Progenitor cell of endocrine pancreas (in vitro differentiated cells): ENCODE results near the gene LCE3B. TPM values are rescaled to one million over a fixed set of nuclear protein-coding genes. Genes with fewer than 3 reads are reported as not detected.

Source experiments
- DNase-seq: peaks from one replicate; pipeline ENCODE4 v3.0.0; 2021; ENCODE audit warnings: low spot score; ENCODE audit not compliant: unreplicated experiment
- H3K27ac Mint-ChIP-seq: 2 replicates; pipeline ENCODE4 v1.8.0; 2021; ENCODE audit warnings: mild to moderate bottlenecking, moderate library complexity, mixed read lengths
- H3K27me3 Mint-ChIP-seq: 2 replicates; pipeline ENCODE4 v1.8.0; 2021; ENCODE audit warnings: mixed read lengths
- H3K36me3 Mint-ChIP-seq: 2 replicates; pipeline ENCODE4 v1.8.0; 2022; ENCODE audit warnings: mixed read lengths; ENCODE audit not compliant: insufficient read depth
- H3K4me1 Mint-ChIP-seq: 2 replicates; pipeline ENCODE4 v1.8.0; 2021; ENCODE audit warnings: low read depth, mixed read lengths
- H3K4me3 Mint-ChIP-seq: 2 replicates; pipeline ENCODE4 v1.8.0; 2021; ENCODE audit warnings: low read depth, mild to moderate bottlenecking, moderate library complexity, mixed read lengths
- H3K9me3 Mint-ChIP-seq: 2 replicates; pipeline ENCODE4 v1.8.0; 2021; ENCODE audit warnings: low read depth, mixed read lengths
- total RNA-seq: library from RNA; stranded (reverse); gene quantifications from 2 replicates; pipeline ENCODE4 v1.2.1, GENCODE V29; 2021
- TF ChIP-seq, protein P1 (sequence below): fragments of 200-600 bp; sonication (generic); IDR thresholded peaks from one replicate; pipeline ENCODE4 v1.5.0; 2021; ENCODE audit warnings: antibody characterized with exemption, mild to moderate bottlenecking; ENCODE audit not compliant: unreplicated experiment

Gene LCE3B
- total RNA-seq, 1 donor from 2014 or later, result not detected

DNA sequence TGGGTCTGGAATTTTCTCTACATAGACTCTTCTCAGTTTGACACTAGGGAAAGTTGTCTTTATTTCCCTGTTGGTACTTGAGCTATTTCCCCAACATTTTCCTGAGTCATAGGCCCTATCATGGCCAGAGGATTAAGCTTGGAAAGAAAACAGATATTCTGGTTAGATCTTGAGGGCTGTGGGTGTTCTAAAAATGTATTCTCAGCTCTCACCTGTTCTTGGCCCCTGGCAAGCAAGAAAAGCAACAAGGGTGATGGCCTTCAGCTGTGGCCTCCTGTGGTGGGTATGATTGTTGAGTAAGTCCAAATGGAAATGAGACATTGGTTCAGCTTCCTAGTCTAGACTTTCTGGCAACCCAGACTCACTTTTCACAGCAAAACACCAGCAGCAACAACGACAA lies 26.7 kb downstream of the LCE3B start:
- no peaks in the 10 kb centered on the region for H3K4me1 Mint-ChIP-seq
- TF ChIP-seq, protein P1, sequence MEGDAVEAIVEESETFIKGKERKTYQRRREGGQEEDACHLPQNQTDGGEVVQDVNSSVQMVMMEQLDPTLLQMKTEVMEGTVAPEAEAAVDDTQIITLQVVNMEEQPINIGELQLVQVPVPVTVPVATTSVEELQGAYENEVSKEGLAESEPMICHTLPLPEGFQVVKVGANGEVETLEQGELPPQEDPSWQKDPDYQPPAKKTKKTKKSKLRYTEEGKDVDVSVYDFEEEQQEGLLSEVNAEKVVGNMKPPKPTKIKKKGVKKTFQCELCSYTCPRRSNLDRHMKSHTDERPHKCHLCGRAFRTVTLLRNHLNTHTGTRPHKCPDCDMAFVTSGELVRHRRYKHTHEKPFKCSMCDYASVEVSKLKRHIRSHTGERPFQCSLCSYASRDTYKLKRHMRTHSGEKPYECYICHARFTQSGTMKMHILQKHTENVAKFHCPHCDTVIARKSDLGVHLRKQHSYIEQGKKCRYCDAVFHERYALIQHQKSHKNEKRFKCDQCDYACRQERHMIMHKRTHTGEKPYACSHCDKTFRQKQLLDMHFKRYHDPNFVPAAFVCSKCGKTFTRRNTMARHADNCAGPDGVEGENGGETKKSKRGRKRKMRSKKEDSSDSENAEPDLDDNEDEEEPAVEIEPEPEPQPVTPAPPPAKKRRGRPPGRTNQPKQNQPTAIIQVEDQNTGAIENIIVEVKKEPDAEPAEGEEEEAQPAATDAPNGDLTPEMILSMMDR, result no peak
- no peak overlapping the region for H3K27ac Mint-ChIP-seq
- H3K9me3 Mint-ChIP-seq, result peaks cover 71% of the 10 kb centered on the region
- no peaks in the 10 kb centered on the region for H3K36me3 Mint-ChIP-seq
- H3K4me3 Mint-ChIP-seq, result no peak overlapping the region
- H3K27me3 Mint-ChIP-seq, result no peaks in the 10 kb centered on the region
- no peak for DNase-seq

GRCh38 chr1:152643945-152644344 lies 30.3 kb downstream of the LCE3B start:
- no peaks in the 10 kb centered on the region for H3K4me1 Mint-ChIP-seq
- TF ChIP-seq, protein P1, result no peak
- H3K4me3 Mint-ChIP-seq, result no peak overlapping the region
- no peak overlapping the region for H3K27ac Mint-ChIP-seq
- peaks cover 59% of the 10 kb centered on the region for H3K9me3 Mint-ChIP-seq
- no peaks in the 10 kb centered on the region for H3K27me3 Mint-ChIP-seq
- peaks cover 1% of the 10 kb centered on the region for H3K36me3 Mint-ChIP-seq
- DNase-seq, result no peak

- TF ChIP-seq, protein P1, result no peak
- Mint-ChIP-seq H3K4me1 (no peaks in the 10 kb centered on the region), H3K4me3 (no peak overlapping the region), H3K27me3 (no peaks in the 10 kb centered on the region), H3K36me3 (peaks cover 1% of the 10 kb centered on the region), H3K27ac (no peak overlapping the region), H3K9me3 (peaks cover 57% of the 10 kb centered on the region)
- no peak for DNase-seq
Observed at GRCh38 chr1:152645146-152645545, 31.5 kb downstream of the LCE3B start.

DNA sequence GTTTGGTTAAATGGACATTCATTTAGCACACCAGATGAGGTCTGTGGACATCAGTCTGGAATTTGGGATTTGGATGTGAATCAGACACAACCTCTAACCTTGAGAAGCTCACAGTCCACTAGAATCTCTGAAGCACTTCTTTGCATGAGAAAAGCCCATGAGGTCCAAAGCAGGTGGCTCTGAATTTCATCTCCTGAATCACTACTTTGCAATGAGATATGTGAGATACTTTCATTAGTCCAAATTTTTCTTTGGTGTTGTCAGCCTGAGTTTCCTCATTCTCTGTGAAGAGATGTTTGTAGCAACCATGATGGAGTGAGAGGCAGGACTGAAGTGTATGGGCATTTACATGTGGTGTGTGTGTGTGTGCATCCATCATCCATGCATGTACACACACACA lies 33.0 kb downstream of the LCE3B start:
- Mint-ChIP-seq H3K27me3 (no peaks in the 10 kb centered on the region), H3K4me1 (no peaks in the 10 kb centered on the region), H3K36me3 (peaks cover 1% of the 10 kb centered on the region), H3K27ac (no peak overlapping the region), H3K9me3 (peaks cover 57% of the 10 kb centered on the region), H3K4me3 (no peak overlapping the region)
- DNase-seq, result no peak
- TF ChIP-seq, protein P1, result no peak

GRCh38 chr1:152654110-152654509 lies 40.5 kb downstream of the LCE3B start:
- no peaks in the 10 kb centered on the region for H3K4me1 Mint-ChIP-seq
- H3K36me3 Mint-ChIP-seq, result peaks cover 1% of the 10 kb centered on the region
- no peak overlapping the region for H3K27ac Mint-ChIP-seq
- no peak for DNase-seq
- H3K9me3 Mint-ChIP-seq, result peaks cover 57% of the 10 kb centered on the region
- H3K4me3 Mint-ChIP-seq, result no peak overlapping the region
- H3K27me3 Mint-ChIP-seq, result no peaks in the 10 kb centered on the region
- TF ChIP-seq, protein P1, result no peak
